Sigmoid colon (tissue), 4 donors: ENCODE data around the gene APOBEC2.

Source experiments
- EP300 ChIP-seq, 4 donors: sonication (generic); formaldehyde crosslinking; IDR thresholded peaks; one replicate each; pipeline ENCODE4 v1.6.1; 2017; ENCODE audit warnings: antibody characterized with exemption in 4 of 4
- POLR2A ChIP-seq, 2 donors: fragments of 450-650 bp; IDR thresholded peaks; one replicate each; pipeline ENCODE4 v1.6.1; 2016; ENCODE audit warnings: antibody characterized with exemption in 2 of 2, mild to moderate bottlenecking in 2 of 2, moderate library complexity in 2 of 2
- POLR2AphosphoS5 ChIP-seq, 4 donors: sonication (generic); formaldehyde crosslinking; IDR thresholded peaks; one replicate each; pipeline ENCODE4 v1.6.1; 2017; ENCODE audit warnings: antibody characterized with exemption in 4 of 4
- TF ChIP-seq, protein P1 (sequence below), 4 experiments: fragments of 450-650 bp in 3 of 4; fragments of 200-600 bp in 1 of 4; IDR thresholded peaks; one replicate each; pipeline ENCODE4 v1.5.1; 2016 to 2019; ENCODE audit warnings: antibody characterized with exemption in 4 of 4, mild to moderate bottlenecking in 3 of 4, moderate library complexity in 2 of 4

GRCh38 chr6:41078101-41078500 lies 25.1 kb downstream of the APOBEC2 start:
- no peak for TF ChIP-seq POLR2A (IDR thresholded peaks at IDR 0.05)
- TF ChIP-seq EP300 (IDR thresholded peaks at IDR 0.05): no peak
- TF ChIP-seq, protein P1, sequence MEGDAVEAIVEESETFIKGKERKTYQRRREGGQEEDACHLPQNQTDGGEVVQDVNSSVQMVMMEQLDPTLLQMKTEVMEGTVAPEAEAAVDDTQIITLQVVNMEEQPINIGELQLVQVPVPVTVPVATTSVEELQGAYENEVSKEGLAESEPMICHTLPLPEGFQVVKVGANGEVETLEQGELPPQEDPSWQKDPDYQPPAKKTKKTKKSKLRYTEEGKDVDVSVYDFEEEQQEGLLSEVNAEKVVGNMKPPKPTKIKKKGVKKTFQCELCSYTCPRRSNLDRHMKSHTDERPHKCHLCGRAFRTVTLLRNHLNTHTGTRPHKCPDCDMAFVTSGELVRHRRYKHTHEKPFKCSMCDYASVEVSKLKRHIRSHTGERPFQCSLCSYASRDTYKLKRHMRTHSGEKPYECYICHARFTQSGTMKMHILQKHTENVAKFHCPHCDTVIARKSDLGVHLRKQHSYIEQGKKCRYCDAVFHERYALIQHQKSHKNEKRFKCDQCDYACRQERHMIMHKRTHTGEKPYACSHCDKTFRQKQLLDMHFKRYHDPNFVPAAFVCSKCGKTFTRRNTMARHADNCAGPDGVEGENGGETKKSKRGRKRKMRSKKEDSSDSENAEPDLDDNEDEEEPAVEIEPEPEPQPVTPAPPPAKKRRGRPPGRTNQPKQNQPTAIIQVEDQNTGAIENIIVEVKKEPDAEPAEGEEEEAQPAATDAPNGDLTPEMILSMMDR (IDR thresholded peaks at IDR 0.05): no peak
- no peak for TF ChIP-seq POLR2AphosphoS5 (IDR thresholded peaks at IDR 0.05)
